ENCODE measurements around the gene MAP1B. TPM values are rescaled to one million over a fixed set of nuclear protein-coding genes. Genes with fewer than 3 reads are reported as not detected.

The MAP1B gene
- total and polyA plus RNA-seq, 2 donors from 2014 or later, result 3.6 to 57.0 TPM

DNA sequence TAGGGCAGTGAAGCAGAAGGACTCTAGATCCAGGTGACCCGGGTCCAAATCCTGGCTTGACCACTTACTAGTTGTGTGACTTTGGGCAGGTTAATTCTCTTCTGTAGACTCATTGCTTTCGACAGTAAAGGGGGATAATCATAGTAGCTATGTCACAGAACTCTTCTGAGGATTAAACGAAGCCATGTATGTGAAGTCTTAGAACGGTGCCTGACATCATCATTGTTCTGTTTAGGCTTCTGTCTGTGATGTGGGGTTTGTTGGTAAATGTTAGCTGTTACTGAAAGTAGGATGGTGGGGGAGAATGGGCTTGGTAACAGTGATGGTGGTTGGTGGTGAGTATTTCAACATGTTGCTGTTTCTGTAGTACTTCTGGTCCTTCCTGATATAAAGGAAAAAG, 73.7 kb downstream of the MAP1B start:
- DNase-seq (no peak), FAIRE-seq (no peak)
- Histone ChIP-seq H3K4me3 (ENCODE audit: low read length in 3 of 3) (no peak overlapping the region), H3K9me3 (ENCODE audit: control insufficient read depth in 2 of 3, insufficient read depth in 1 of 3, low read length in 3 of 3) (no peaks in the 10 kb centered on the region), H3K4me1 (ENCODE audit: control insufficient read depth in 2 of 3, insufficient read depth in 2 of 3, low read depth in 1 of 3, low read length in 3 of 3) (no peaks in the 10 kb centered on the region), H3K36me3 (ENCODE audit: control insufficient read depth in 2 of 3, insufficient read depth in 3 of 3, low read length in 3 of 3) (no peaks in the 10 kb centered on the region), H3K27ac (ENCODE audit: low read depth in 2 of 2, low read length in 2 of 2) (no peak overlapping the region), H3K9ac (ENCODE audit: low read length in 3 of 3) (no peak overlapping the region), H3K27me3 (ENCODE audit: control insufficient read depth, insufficient read depth, low read length) (no peaks in the 10 kb centered on the region)
- intact Hi-C loops (cut with DNase I), result no loop called here
- TF ChIP-seq, protein P1, sequence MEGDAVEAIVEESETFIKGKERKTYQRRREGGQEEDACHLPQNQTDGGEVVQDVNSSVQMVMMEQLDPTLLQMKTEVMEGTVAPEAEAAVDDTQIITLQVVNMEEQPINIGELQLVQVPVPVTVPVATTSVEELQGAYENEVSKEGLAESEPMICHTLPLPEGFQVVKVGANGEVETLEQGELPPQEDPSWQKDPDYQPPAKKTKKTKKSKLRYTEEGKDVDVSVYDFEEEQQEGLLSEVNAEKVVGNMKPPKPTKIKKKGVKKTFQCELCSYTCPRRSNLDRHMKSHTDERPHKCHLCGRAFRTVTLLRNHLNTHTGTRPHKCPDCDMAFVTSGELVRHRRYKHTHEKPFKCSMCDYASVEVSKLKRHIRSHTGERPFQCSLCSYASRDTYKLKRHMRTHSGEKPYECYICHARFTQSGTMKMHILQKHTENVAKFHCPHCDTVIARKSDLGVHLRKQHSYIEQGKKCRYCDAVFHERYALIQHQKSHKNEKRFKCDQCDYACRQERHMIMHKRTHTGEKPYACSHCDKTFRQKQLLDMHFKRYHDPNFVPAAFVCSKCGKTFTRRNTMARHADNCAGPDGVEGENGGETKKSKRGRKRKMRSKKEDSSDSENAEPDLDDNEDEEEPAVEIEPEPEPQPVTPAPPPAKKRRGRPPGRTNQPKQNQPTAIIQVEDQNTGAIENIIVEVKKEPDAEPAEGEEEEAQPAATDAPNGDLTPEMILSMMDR (IDR thresholded peaks at IDR 0.05; ENCODE audit: borderline replicate concordance, extremely low read depth, insufficient read depth), result no peak

DNA sequence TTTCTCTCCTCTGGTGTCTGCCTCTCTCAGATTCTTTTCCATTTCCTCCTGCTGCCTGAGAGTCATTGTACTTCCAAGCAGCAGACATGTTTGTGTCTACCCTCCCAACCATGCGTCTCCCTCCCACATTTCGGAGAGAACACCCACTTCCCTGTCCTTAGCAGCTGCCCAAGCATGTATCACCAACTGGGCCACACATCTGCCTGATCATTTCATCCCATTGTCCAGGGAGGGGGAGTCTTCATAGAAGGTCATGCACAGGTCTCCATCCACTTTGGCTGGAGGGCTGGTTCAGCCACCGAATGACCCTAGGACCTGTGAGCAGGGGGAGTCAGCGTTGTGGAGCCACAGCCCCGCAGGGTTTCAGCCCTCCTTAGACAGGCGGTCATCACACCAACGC, 75.4 kb downstream of the MAP1B start:
- no peak overlapping the region for H3K27ac ChIP-seq (ENCODE audit: low read depth in 2 of 2, low read length in 2 of 2)
- no peak overlapping the region for H3K4me3 ChIP-seq (ENCODE audit: low read length in 3 of 3)
- no peaks in the 10 kb centered on the region for H3K27me3 ChIP-seq (ENCODE audit: control insufficient read depth, insufficient read depth, low read length)
- DNase-seq (no peak), FAIRE-seq (no peak)
- H3K36me3 ChIP-seq (ENCODE audit: control insufficient read depth in 2 of 3, insufficient read depth in 3 of 3, low read length in 3 of 3), result no peaks in the 10 kb centered on the region
- H3K9ac ChIP-seq (ENCODE audit: low read length in 3 of 3), result no peak overlapping the region
- no peaks in the 10 kb centered on the region for H3K4me1 ChIP-seq (ENCODE audit: control insufficient read depth in 2 of 3, insufficient read depth in 2 of 3, low read depth in 1 of 3, low read length in 3 of 3)
- intact Hi-C loops (cut with DNase I), result no loop called here
- TF ChIP-seq, protein P1 (IDR thresholded peaks at IDR 0.05; ENCODE audit: borderline replicate concordance, extremely low read depth, insufficient read depth), result no peak
- no peaks in the 10 kb centered on the region for H3K9me3 ChIP-seq (ENCODE audit: control insufficient read depth in 2 of 3, insufficient read depth in 1 of 3, low read length in 3 of 3)

DNA sequence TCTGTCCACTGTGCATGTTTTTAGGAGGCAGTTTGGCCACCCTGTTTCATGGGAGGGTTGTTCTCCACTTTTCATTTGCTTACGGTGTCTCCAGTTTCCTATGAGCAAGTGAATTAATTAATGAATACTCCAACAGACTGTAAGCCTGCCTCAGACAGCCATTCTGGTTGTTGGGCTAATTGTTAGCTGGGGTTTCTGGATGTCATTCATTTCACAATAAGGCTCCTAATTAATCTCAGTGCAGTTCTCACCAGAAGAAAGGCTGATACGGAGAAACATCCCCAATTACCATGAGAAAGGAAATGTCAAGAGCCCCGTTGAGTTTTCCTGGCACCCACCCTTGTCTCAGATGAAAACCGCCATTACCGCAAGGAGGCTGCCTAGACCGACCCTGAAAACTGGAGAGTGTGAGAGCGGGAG, 75.8 kb downstream of the MAP1B start:
- Histone ChIP-seq H3K27ac (ENCODE audit: low read depth in 2 of 2, low read length in 2 of 2) (no peak overlapping the region), H3K27me3 (ENCODE audit: control insufficient read depth, insufficient read depth, low read length) (no peaks in the 10 kb centered on the region), H3K36me3 (ENCODE audit: control insufficient read depth in 2 of 3, insufficient read depth in 3 of 3, low read length in 3 of 3) (no peaks in the 10 kb centered on the region), H3K4me1 (ENCODE audit: control insufficient read depth in 2 of 3, insufficient read depth in 2 of 3, low read depth in 1 of 3, low read length in 3 of 3) (no peaks in the 10 kb centered on the region), H3K4me3 (ENCODE audit: low read length in 3 of 3) (no peak overlapping the region), H3K9ac (ENCODE audit: low read length in 3 of 3) (no peak overlapping the region), H3K9me3 (ENCODE audit: control insufficient read depth in 2 of 3, insufficient read depth in 1 of 3, low read length in 3 of 3) (no peaks in the 10 kb centered on the region)
- FAIRE-seq, result no peak
- DNase-seq, result no peak
- intact Hi-C loops (cut with DNase I), result no loop called here
- TF ChIP-seq, protein P1 (IDR thresholded peaks at IDR 0.05; ENCODE audit: borderline replicate concordance, extremely low read depth, insufficient read depth), result no peak

DNA sequence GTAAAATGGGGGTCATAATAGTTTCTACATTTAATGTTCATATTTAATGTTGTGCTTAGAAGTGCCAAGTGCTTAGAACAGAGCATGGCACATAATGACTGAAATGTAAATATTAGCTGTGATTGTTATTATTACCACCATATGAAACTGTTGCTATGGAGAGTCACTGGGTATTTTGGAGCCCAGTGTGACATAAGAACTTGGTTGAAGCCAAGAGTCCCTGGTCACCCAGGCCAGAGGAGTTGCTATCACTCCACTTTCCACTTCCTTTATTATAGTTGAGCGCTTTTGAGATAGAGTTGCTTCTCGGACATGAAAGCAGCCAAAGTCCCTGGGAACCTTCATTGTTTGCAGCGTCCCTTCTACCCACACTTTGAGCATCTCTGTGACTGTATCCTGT, 77.1 kb downstream of the MAP1B start:
- H3K9me3 ChIP-seq (ENCODE audit: control insufficient read depth in 2 of 3, insufficient read depth in 1 of 3, low read length in 3 of 3), result no peaks in the 10 kb centered on the region
- FAIRE-seq (no peak), DNase-seq (no peak)
- H3K36me3 ChIP-seq (ENCODE audit: control insufficient read depth in 2 of 3, insufficient read depth in 3 of 3, low read length in 3 of 3), result no peaks in the 10 kb centered on the region
- TF ChIP-seq, protein P1 (IDR thresholded peaks at IDR 0.05; ENCODE audit: borderline replicate concordance, extremely low read depth, insufficient read depth), result no peak
- H3K4me3 ChIP-seq (ENCODE audit: low read length in 3 of 3), result no peak overlapping the region
- H3K27ac ChIP-seq (ENCODE audit: low read depth in 2 of 2, low read length in 2 of 2), result no peak overlapping the region
- H3K9ac ChIP-seq (ENCODE audit: low read length in 3 of 3), result no peak overlapping the region
- intact Hi-C loops (cut with DNase I), result no loop called here
- no peaks in the 10 kb centered on the region for H3K4me1 ChIP-seq (ENCODE audit: control insufficient read depth in 2 of 3, insufficient read depth in 2 of 3, low read depth in 1 of 3, low read length in 3 of 3)
- no peaks in the 10 kb centered on the region for H3K27me3 ChIP-seq (ENCODE audit: control insufficient read depth, insufficient read depth, low read length)

Data from kidney (tissue), 14 donors.